ENCODE measurements around the gene KRT40.

GRCh38 chr17:40931311-40931710, 52.8 kb downstream of the KRT40 start:
- TF ChIP-seq HNRNPLL (IDR thresholded peaks at IDR 0.05; ENCODE audit: low read depth, low read length, poor library complexity, severe bottlenecking) = no peak
- no peak for TF ChIP-seq JUND (IDR thresholded peaks at IDR 0.05; ENCODE audit: borderline replicate concordance, low read depth, low read length)
- no peak for TF ChIP-seq JUND (tag; IDR thresholded peaks at IDR 0.05; ENCODE audit: borderline replicate concordance, low read depth, low read length)
- no peak for TF ChIP-seq MAX (CRISPR knock-in tag; IDR thresholded peaks at IDR 0.05)
- TF ChIP-seq POLR2AphosphoS5 (IDR thresholded peaks at IDR 0.05; ENCODE audit: control insufficient read depth, insufficient read depth, low read depth, low read length) = no peak
- TF ChIP-seq ATF3 (IDR thresholded peaks at IDR 0.05) = no peak
- TF ChIP-seq ATF3 (CRISPR knock-in tag; conservative IDR thresholded peaks at IDR 0.05) = no peak
- TF ChIP-seq CTCF (IDR thresholded peaks at IDR 0.05 in 2 of 3, conservative IDR thresholded peaks at IDR 0.05 in 1 of 3; ENCODE audit: insufficient read depth in 2 of 3, low read depth in 1 of 3, low read length in 3 of 3) = no peak

All from K562 (cell line).